ENCODE data around the gene IQCH. TPM values are rescaled to one million over a fixed set of nuclear protein-coding genes. Genes with fewer than 3 reads are reported as not detected.

IQCH gene
- polyA plus RNA-seq, 1 donor (not counting 4 experiments of a cell fraction or from before 2014, with no cell fraction given): 2.6 TPM

GRCh38 chr15:67228286-67228685, 26.3 kb upstream of the IQCH start:
- Histone ChIP-seq H3K4me3 (ENCODE audit: control insufficient read depth in 2 of 3, extremely low read depth in 1 of 3, insufficient read depth in 2 of 3, low read depth in 1 of 3, low read length in 3 of 3) (no peak overlapping the region), H3K4me1 (ENCODE audit: control insufficient read depth, extremely low read depth, insufficient read depth, low read length) (peaks cover 32% of the 10 kb centered on the region), H3K27ac (ENCODE audit: control insufficient read depth, insufficient read depth, low read length) (no peak overlapping the region), H3K36me3 (ENCODE audit: control insufficient read depth in 2 of 2, extremely low read depth in 1 of 2, insufficient read depth in 2 of 2, low read length in 2 of 2) (peaks cover 3 to 10% of the 10 kb centered on the region in 2 experiments), H3K9me3 (ENCODE audit: control insufficient read depth, low read depth, low read length) (no peaks in the 10 kb centered on the region), H3K9me1 (ENCODE audit: control insufficient read depth, extremely low read depth, insufficient read depth, low read length) (peaks cover 6% of the 10 kb centered on the region), H3K79me2 (ENCODE audit: control insufficient read depth, insufficient read depth, low read length) (peaks cover 9% of the 10 kb centered on the region), H3K9ac (ENCODE audit: control insufficient read depth, extremely low read depth, insufficient read depth, low read length) (no peak overlapping the region), H3K4me2 (ENCODE audit: control insufficient read depth, extremely low read depth, insufficient read depth, low read depth, low read length) (no peak overlapping the region), H3K27me3 (ENCODE audit: control insufficient read depth, extremely low read depth, insufficient read depth, low read length) (no peaks in the 10 kb centered on the region), H4K20me1 (ENCODE audit: control insufficient read depth, extremely low read depth, insufficient read depth, low read length) (no peaks in the 10 kb centered on the region), H2AFZ (ENCODE audit: control insufficient read depth, low read length) (no peak overlapping the region)
- dilution Hi-C loops (cut with MboI; ENCODE audit: extremely low pct_ligation_motif_present, low sequenced_read_pairs): no loop called here
- DNase-seq (ENCODE audit: low read depth, low spot score) (no peak), FAIRE-seq (no peak)
- no peak for TF ChIP-seq EZH2 (IDR thresholded peaks at IDR 0.05; ENCODE audit: low read length)
- TF ChIP-seq, protein P1, sequence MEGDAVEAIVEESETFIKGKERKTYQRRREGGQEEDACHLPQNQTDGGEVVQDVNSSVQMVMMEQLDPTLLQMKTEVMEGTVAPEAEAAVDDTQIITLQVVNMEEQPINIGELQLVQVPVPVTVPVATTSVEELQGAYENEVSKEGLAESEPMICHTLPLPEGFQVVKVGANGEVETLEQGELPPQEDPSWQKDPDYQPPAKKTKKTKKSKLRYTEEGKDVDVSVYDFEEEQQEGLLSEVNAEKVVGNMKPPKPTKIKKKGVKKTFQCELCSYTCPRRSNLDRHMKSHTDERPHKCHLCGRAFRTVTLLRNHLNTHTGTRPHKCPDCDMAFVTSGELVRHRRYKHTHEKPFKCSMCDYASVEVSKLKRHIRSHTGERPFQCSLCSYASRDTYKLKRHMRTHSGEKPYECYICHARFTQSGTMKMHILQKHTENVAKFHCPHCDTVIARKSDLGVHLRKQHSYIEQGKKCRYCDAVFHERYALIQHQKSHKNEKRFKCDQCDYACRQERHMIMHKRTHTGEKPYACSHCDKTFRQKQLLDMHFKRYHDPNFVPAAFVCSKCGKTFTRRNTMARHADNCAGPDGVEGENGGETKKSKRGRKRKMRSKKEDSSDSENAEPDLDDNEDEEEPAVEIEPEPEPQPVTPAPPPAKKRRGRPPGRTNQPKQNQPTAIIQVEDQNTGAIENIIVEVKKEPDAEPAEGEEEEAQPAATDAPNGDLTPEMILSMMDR (optimal IDR thresholded peaks at IDR 0.05 in 1 of 3, IDR thresholded peaks at IDR 0.05 in 1 of 3, conservative IDR thresholded peaks at IDR 0.05 in 1 of 3; ENCODE audit: extremely low read depth in 1 of 3, insufficient read depth in 2 of 3, low read length in 3 of 3): no peak

DNA sequence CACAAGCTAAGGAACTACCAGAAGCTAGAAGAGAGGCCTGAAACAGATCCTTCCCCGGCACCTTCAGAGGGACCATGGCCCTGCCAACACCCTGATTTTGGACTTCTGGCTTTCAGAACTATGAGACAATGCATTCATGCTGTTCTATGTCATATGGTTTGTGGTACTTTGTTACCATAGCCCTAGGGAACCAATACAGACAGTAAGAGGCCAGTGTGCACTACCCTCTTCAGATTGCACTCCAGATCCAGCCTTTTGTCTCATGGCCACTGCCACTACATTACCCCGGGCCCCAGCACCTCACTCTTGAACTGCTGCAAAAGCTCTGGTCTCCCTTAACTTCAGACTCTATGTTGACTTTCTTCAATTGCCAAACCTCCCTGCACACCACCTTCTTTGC, 24.1 kb upstream of the IQCH start:
- H3K4me3 ChIP-seq (ENCODE audit: control insufficient read depth in 2 of 3, extremely low read depth in 1 of 3, insufficient read depth in 2 of 3, low read depth in 1 of 3, low read length in 3 of 3): no peak overlapping the region
- H3K79me2 ChIP-seq (ENCODE audit: control insufficient read depth, insufficient read depth, low read length): peaks cover 4% of the 10 kb centered on the region
- peaks cover 3 to 17% of the 10 kb centered on the region in 2 experiments for H3K36me3 ChIP-seq (ENCODE audit: control insufficient read depth in 2 of 2, extremely low read depth in 1 of 2, insufficient read depth in 2 of 2, low read length in 2 of 2)
- H3K27me3 ChIP-seq (ENCODE audit: control insufficient read depth, extremely low read depth, insufficient read depth, low read length): no peaks in the 10 kb centered on the region
- dilution Hi-C loops (cut with MboI; ENCODE audit: extremely low pct_ligation_motif_present, low sequenced_read_pairs): no loop called here
- no peaks in the 10 kb centered on the region for H4K20me1 ChIP-seq (ENCODE audit: control insufficient read depth, extremely low read depth, insufficient read depth, low read length)
- no peak overlapping the region for H2AFZ ChIP-seq (ENCODE audit: control insufficient read depth, low read length)
- H3K9me3 ChIP-seq (ENCODE audit: control insufficient read depth, low read depth, low read length): no peaks in the 10 kb centered on the region
- H3K9ac ChIP-seq (ENCODE audit: control insufficient read depth, extremely low read depth, insufficient read depth, low read length): no peak overlapping the region
- TF ChIP-seq, protein P1 (optimal IDR thresholded peaks at IDR 0.05 in 1 of 3, IDR thresholded peaks at IDR 0.05 in 1 of 3, conservative IDR thresholded peaks at IDR 0.05 in 1 of 3; ENCODE audit: extremely low read depth in 1 of 3, insufficient read depth in 2 of 3, low read length in 3 of 3): no peak
- no peak for TF ChIP-seq EZH2 (IDR thresholded peaks at IDR 0.05; ENCODE audit: low read length)
- no peak overlapping the region for H3K4me2 ChIP-seq (ENCODE audit: control insufficient read depth, extremely low read depth, insufficient read depth, low read depth, low read length)
- no peak for FAIRE-seq
- H3K9me1 ChIP-seq (ENCODE audit: control insufficient read depth, extremely low read depth, insufficient read depth, low read length): peaks cover 2% of the 10 kb centered on the region
- H3K4me1 ChIP-seq (ENCODE audit: control insufficient read depth, extremely low read depth, insufficient read depth, low read length): peaks cover 13% of the 10 kb centered on the region
- H3K27ac ChIP-seq (ENCODE audit: control insufficient read depth, insufficient read depth, low read length): no peak overlapping the region
- DNase-seq (ENCODE audit: low read depth, low spot score): no peak
